Fibroblast of gingiva (primary cell): ENCODE results near the gene PRKCA.
"Not testable (repeated sequence)": the region's sequence is repeated elsewhere in the genome, so short reads cannot be mapped to it uniquely, and the experiment has no call there.

Experiments used
- DNase-seq: peaks from one replicate; pipeline ENCODE4 v3.0.0-alpha.2; 2011; ENCODE audit warnings: low read depth

Gene PRKCA

DNA sequence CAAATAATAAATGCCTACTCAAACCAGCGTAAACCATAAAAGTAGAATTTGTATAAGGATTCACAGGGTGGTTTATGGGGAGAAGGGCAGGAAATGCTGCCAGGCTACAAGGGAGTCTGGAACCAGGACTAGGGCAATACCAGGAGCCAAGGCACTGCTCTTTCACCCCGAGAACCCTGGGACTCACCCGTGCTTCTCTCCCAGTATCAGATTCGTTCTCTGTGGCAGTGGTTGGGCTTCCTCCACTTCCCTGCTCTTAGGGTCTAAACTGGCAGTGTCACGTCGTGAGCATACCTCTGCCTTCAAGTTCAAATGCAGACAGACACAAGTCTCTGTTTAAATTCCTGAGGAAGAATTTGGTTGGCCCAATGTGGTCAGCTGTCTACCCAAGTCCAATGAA, 49.3 kb downstream of the PRKCA start:
- DNase-seq, result no peak

DNA sequence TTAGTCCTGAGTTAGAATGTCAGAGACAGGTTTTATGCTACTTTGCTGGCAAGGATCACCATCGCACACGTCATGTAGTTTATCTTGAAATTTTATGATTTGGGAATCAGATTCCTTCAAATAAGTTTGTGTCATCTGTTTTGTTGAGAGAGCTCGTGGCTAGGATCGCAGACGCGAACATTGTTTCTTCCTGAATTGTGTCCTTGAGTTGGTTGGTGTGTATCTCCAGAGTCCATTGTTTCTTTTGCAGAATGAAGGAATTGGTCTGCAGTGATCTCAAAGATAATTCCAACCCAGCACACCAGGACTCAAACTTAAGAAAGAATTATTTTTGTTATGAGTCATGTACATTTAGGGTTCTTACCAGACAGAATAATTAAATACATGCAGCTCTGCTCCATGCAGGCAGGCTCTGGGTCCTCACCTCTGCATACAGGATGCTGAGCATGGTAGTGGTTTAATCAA, 51.6 kb downstream of the PRKCA start:
- peak; percentile 44 for DNase-seq

DNA sequence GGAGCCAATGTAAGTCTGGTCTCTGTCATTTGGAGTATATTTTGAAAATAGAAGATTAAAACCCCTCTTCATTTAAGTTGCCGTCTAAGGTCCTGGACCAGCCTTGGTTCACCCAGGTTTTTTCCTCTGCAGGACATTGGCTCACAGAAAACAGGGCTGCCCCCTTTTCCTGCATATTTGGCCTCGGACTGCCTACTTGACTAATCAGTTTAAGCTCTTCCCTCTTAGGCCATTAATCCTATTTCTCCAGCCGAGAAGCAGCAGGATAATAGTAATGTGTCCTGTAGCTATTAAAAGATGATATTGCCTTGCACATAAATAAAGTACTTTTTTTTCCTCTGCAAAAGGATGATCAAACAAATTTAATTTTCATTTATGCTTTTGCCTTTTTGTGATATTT, 52.1 kb downstream of the PRKCA start:
- no peak for DNase-seq

DNA sequence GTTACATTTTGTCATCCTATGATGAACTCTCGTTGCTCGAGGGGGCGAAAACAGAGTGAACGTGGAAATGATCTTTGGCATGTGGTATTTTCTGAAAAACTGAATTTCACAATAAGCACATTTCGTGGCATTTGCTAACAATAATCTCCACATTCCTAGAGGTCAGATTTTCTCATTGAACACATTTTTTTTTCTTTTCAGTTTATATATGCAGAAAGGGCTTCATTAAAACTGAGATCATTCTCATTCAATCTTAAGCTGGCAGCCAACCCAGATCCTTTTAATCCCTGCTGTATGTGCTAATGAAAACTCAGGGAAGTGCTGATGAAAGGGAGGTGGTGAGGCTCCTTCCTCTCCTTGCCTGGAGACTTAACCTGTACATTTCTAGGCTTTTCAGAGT, 52.6 kb downstream of the PRKCA start:
- DNase-seq, result peak; percentile 70

DNA sequence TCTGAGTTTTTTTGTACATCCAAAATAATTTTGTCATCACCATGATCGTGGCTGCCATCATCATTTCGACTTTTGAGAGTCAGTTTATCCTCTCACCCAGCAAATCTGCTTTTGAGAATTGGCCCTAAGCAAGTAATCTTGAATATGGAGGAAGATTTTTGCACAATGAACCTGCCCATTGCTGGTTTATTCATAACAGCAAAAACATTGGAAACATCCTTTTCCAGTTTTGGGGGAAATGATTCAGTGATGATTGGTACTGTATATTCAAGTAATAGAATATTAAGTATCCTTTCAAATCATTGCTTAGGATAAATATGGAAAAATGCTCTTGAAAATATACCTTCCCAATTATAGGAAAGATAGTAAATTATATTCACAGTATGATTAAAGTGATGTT, 53.1 kb downstream of the PRKCA start:
- no peak for DNase-seq

DNA sequence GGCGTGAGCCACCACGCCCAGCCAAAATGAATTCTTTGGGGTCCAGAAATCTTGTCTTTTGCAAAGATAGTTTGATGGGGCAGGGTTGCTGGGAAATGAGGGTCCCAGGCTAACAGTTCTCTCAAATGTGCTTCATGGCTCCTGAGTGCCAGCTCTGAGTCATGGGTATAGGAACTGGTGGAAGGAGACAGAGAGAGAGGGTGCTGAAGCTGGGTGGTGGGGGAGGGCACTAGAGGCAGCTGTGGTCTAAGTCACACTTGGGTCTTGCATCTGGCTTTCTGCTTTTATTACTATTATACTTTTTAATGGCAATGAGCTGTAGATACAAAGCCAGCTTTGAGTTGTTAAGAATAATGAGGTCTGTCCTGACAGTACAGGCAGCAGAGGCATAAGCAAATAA, 54.6 kb downstream of the PRKCA start:
- no peak for DNase-seq

DNA sequence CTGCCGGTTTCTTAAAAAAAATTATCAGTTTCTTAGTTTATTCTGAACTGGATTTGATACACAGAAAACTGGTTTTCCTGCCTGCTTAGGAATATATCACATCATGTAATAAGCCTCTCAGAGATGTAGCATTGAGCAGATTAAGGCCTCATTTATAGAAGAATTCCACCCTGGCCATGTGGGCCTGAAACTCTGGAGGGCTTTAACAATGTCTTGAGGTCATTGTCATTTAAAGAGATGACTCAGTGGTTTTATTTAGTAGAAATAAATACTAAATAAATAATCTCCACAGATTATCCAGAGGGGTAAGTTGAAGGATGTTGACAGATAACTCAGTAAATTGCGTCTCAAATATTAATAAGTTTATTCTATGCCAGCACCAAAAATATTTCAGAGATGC, 56.9 kb downstream of the PRKCA start:
- DNase-seq, result no peak

DNA sequence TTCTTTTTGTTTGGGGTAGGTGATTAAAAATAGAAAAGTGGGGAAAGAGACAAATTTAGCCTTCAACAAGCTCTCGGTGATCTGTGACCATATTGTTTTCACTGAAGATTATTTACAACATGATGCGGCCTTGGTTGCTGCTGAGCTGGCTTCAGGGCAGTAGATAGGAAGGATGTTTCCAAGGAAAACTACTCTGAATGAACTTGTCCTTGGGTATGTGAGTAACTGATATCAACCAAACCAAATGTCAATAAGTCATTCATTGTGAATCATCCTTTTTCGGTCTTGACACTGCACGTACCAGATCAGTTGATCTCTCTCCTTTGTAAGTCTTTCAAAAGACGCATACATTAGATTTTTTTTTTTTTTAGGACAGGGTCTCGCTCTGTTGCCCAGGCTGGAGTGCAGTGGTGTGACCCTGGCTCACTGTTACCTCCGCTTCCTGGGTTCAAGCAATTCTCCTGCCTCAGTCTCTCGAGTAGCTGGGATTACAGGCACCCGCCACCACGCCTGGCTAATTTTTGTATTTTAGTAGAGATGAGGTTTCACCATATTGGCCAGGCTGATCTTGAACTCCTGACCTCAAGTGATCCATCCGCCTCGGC, 58.6 kb downstream of the PRKCA start:
- DNase-seq, result not testable (repeated sequence)

DNA sequence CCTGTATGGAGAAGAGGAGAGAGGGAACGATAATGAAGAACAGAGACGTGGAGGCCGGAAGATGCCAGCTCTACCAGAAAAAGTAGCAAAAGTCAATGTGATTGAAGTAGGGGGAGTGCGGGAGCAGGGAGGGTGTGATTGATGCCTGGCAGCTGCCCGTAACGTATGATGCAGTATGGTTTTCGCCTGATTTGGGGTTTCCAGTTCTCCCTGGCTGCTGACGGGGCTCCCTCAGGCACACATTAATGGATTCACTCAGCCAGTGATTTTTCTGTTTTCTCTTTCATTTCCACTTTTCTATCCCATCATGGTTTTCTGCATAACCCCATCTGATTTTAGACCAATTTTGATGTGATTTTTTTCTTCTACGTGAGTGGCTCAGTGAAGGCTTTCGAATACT, 62.1 kb downstream of the PRKCA start:
- no peak for DNase-seq

DNA sequence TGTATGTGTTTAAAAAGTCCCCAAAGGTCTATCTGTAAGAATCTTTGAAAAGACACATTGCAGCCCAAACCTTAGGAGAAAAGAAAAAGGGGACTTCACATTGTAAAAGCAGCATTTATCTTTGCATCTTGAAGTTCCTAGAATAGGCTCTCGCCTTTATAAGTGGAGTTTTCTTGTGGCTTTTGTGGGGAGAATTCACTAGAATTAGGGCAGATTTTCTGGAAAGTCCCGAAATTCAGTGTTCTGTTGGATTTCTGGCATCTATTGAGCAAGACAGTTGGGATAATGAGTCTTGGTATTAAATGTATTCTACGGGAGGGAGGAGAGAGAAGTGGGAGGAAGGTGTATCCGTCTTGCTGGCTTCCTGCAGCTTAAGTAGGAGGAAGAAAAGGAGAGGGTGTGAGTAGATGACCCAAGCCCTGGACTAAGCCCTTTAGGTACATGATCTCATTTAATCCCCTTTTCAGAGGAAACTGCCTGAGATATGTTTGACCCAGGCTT, 62.6 kb downstream of the PRKCA start:
- DNase-seq, result no peak

DNA sequence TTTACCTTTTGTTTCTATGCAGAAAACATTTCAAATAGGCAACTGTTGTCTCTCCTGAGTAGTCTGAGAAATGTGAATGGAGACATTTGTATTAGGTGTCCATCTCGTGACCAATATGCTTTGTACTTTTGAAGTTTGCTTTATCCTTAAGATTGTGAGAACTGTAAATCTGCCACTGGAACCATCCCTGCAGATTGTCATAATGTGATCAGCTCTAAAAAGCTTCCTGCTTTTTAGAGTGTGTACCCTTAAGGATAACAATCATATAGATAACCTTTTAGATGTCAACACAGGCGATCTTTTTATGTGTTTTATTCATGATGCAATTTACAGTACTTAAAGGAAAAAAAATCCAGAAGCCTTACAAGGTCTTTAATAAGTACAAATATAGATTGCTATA, 63.5 kb downstream of the PRKCA start:
- DNase-seq, result no peak

DNA sequence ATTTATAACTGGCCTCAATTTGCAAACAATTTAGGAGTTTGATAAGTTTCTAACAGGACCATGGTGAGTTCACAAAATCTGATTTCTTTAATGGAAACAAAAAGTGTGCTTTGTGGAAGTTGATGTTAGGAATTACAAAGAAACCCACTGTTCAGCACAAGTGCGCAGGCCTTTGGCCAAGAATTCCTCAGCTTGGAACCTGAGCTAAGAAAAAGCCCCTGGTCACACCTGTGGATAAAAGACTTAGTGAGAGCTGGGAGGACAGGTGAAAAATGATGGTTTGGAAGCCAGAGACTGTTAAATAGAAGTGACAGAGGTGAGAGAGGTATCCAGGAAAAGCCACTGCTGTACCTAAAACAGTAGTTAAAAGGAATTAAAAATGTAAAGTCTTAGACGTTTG, 64.7 kb downstream of the PRKCA start:
- DNase-seq, result no peak

DNA sequence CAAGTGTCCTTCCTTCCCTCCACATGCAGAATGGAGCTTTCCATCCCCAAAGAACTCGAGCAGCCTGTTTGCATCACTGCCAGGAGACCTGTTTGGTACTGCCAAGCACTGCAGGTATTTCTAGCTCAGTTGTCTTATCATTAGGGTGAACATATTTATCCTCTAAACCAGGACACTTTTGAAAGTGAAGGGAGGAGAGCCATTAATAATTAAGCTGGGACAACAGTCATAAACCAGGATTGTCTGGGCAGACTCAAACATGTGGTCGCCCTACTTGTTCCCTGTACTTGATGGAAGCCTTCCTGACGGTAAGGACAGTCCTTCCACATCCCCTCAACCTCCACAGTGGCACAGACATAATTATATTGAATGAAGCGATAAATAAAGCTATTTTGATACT, 67.4 kb downstream of the PRKCA start:
- DNase-seq, result no peak

DNA sequence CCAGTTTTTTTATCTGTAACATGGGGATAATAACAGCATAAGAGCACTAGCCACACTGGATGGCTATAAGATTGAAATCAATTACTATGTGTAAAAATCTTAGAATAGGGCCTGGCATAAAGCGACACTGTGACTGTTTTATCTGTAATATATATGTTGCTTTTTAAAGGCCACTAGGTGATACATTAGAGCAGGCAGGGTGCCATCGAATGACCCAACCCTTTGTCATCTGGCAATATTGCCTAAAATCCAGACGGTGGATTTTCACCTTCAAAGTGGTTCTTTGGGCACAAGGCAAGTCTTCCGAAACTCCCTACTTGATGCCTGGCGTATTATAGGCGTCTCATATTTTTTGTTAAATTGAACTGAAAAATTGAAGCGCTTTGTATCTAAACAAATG, 69.1 kb downstream of the PRKCA start:
- no peak for DNase-seq

DNA sequence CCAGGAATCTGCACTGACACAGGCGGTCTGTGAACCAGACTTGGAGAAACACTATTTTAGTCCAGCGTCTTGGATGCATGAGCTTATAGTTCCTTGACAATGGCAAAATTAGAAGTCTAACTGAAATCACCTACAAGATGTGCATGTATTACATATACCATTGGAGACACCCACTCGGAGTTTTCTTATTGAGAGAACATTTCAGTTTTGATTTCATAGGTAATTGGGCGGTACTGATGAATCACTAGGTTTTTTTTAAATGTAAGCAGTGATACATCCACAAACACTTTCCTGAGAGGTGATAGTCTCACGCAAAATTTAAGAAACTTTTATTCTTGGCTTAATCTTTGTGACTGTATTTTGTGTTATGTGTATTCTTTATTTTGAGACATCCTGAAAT, 69.8 kb downstream of the PRKCA start:
- no peak for DNase-seq

DNA sequence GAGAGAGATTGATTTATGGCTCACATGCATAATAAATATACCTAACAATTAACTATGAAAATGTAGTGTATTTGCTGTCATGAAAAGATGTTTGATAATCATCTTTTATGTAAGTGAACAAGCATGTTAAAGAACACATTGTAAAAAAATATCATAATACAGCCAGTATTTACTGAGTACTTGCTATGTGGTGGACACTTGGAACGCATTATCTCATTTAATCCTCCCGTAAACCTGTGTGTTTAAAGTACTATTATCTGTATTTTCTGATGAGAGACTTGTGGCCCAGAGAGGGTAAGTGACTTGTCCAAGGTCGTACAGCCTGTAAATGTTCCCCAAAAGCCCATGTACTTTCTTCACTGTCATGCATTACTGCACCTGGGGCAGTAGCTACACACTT, 70.7 kb downstream of the PRKCA start:
- DNase-seq, result no peak

DNA sequence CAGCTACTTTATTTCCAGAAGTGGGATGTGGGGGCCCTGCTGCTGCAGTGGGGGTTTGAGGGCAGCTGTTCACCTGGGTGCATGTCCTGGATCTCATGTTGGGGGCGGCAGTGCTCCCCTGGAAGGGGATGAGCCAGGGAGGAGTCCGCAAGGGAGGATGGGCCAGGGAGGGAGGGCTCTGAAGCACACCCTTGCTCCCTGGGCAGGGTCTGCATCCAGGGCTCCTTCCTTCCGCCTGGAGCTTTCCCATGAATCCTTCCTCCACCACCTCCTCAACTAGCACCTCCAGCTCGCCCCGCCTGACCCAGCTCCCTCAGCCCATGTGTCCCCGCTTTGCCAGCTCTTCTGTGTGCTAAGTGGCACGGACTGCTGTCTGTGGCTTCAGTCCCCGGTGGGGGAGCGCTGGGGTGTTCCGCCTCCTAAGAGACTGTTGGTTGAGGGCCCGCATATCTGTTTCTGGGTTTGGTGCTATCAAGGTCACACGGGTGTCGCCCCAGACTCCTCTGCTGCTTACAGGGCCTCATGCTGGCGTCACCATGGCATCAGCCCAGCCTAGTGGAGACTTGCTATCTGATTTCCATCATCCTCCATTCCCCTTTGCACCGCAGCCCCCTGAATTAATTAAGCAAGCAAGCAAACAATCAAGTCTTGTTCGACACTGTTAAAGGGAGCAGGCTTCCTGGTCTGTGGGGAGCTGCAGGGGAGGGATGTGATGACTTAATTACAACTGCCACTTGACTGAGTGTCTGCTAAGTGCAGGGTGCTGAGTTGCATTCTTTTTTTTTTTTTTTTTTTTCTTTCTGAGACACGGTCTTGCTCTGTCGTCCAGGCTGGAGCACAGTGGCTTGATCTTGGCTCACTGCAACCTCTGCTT, 71.8 kb downstream of the PRKCA start:
- DNase-seq, result no peak

DNA sequence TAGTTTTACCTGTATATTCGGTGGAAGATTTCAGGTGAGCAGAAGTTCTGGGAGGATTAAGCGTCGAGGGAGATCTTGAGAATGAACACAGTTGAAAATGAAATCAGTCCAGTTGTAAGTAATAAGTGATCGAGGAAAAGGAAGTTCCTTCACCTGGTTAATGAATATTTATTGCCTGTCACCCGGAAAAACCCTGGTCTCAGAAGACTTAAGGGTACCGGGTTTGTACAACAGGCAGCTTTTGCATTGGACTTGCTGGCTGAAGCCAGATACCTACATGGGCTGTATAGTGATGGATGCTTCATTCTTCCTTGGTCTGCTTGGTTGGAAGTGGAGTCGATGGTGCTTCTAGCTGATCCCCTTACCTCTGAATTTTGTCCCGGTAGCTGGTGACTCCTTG, 72.7 kb downstream of the PRKCA start:
- no peak for DNase-seq

DNA sequence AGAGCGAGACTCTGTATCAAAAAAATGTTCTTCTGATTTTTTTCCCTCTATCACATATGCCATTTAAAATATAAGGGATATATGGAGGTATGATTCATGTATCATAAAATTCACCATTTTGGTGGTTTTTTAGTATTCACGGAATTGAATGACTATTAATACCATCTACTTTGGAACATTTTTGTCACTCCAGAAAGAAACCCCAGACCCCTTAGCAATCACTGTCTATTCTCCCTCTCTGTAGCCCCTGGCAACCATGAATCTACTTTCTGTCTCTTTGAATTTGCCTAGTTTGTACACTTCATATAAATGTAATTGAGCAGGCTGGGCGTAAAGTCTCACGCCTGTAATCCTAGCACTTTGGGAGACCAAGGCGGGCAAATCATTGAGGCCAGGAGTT, 75.9 kb downstream of the PRKCA start:
- DNase-seq, result no peak

DNA sequence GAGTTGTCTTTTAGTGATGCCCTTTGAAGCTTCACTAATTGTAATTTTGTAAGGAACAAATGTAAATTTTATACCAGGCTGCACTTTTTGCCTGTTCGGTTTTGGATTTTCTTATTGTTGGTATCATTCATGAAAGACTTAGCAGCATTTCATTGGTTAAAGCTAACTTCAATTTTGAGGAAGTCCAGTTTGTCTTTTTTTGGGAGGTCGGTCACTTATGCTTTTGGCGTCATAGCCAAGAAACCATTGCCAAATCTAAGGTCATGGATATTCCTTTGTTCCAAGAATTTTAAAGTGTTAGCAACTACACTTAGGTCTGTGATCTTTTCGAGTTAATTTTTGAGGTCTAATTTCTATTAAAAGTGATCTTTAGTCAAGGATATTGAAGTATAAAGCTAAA, 77.1 kb downstream of the PRKCA start:
- DNase-seq, result no peak

DNA sequence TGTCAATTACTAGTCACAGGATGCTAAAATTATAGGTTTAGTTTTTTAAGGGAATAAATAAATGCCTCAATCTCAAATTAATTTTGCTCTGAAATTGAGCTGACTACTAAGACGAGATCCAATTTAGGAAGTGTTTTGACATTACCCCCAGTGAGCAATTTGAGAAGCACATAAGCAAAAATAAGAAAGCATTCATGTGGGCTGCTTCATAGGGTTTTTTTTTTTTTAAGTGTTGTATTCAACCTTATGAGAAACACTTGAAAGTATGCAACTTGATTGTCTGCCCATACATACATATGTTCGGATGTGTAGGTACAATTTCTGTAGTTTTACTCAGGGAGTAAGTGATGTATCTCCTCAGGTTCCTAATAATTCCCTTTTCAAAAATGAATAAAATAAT, 77.6 kb downstream of the PRKCA start:
- no peak for DNase-seq

DNA sequence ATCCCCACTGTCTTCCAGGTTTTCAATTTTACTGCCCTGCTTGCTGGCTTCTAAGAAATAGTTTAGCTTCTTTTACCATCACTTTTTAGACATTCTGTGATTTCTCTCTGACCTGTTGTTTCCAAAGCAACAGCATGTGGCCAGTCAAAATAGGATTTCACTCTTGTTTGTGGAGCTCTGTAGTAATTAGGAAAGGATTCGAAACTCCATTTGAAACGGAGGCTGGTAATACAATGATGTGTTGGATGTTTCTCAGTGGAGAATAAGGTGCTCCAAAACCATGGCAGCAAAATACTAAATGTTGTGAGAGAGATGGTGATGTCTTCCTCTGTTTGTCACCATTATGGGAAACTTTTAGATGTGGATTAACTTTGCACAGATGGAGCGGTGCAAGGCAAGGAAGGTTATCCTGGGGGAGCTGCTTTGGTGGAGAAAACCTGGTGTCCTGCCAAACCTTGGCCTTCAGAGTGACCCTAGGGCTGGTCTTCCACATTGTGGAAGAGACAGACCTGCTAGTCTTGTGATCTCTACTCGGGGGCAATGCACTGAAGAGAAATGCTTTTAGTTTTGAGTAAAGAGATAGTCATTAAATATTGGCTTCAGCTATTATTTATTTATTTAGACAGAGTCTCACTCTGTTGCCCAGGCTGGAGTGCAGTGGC, 79.4 kb downstream of the PRKCA start:
- no peak for DNase-seq

DNA sequence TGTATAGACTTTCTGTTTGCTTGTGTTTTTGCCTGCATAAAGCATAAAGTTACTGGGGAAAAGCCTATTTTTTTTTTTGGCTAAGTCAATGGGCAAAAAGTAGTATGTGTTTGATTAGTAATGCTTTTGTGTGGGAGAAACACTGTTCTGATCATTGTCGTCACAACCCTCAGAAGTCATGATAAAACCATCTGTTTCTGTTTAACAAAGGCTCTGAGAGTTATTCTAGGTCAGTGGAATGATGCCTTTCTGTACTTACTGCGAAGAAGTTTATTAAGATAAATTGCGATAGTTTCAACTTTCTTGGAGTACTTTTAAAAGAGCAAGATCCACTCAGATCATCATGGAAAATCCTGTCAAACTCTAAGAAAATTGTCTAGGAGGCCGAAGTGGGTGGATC, 80.9 kb downstream of the PRKCA start:
- peak; percentile 93 for DNase-seq
